ENCODE results near the gene RAPGEF3. TPM values are rescaled to one million over a fixed set of nuclear protein-coding genes. Genes with fewer than 3 reads are reported as not detected.

The RAPGEF3 gene
- total RNA-seq, 1 donor from 2014 or later: 0.56 TPM

GRCh38 chr12:47762850-47763465, 4.3 kb upstream of the RAPGEF3 start:
- intact Hi-C loops (cut with micrococcal nuclease): no loop called here

- intact Hi-C loops (cut with micrococcal nuclease): loop anchor here (2.0 to 5.0 kb wide), 2 partner anchors 14 to 106 kb away; partner anchors contain the start of gene SLC48A1
These were observed 171 bp downstream of the RAPGEF3 start for GRCh38 chr12:47758584-47758833.

- intact Hi-C loops (cut with micrococcal nuclease): loop anchor here (2.0 to 5.0 kb wide), 2 partner anchors 15 to 106 kb away; partner anchors contain the start of gene SLC48A1
These were observed 668 bp downstream of the RAPGEF3 start for GRCh38 chr12:47757840-47758583.

GRCh38 chr12:47757364-47757839, 1.3 kb downstream of the RAPGEF3 start:
- intact Hi-C loops (cut with micrococcal nuclease): loop anchor here (5.0 kb wide), 1 partner anchor 105 kb away; no protein-coding TSS in a partner anchor

- intact Hi-C loops (cut with micrococcal nuclease): loop anchor here (1.0 to 5.0 kb wide), 4 partner anchors 11 to 104 kb away; partner anchors contain the start of gene RPAP3
These were observed 2.8 kb downstream of the RAPGEF3 start for GRCh38 chr12:47755655-47756562.

GRCh38 chr12:47754881-47755280, 3.8 kb downstream of the RAPGEF3 start:
- intact Hi-C loops (cut with micrococcal nuclease): loop anchor here (1.0 to 5.0 kb wide), 4 partner anchors 12 to 103 kb away; partner anchors contain the start of gene RPAP3

- intact Hi-C loops (cut with micrococcal nuclease): loop anchor here (2.0 kb wide), 2 partner anchors 47 to 59 kb away; partner anchors contain the start of gene RPAP3
These were observed 4.6 kb downstream of the RAPGEF3 start for GRCh38 chr12:47754126-47754525.

GRCh38 chr12:47753021-47754001, 5.4 kb downstream of the RAPGEF3 start:
- intact Hi-C loops (cut with micrococcal nuclease): loop anchor here (2.0 kb wide), 2 partner anchors 47 to 59 kb away; partner anchors contain the start of gene RPAP3

- intact Hi-C loops (cut with micrococcal nuclease): no loop called here
These were observed 6.1 kb downstream of the RAPGEF3 start for GRCh38 chr12:47752552-47752951.

- intact Hi-C loops (cut with micrococcal nuclease): no loop called here
These were observed 6.6 kb downstream of the RAPGEF3 start for GRCh38 chr12:47752121-47752520.

- intact Hi-C loops (cut with micrococcal nuclease): no loop called here
These were observed 7.1 kb downstream of the RAPGEF3 start for GRCh38 chr12:47751561-47751960.

- intact Hi-C loops (cut with micrococcal nuclease): no loop called here
These were observed 7.7 kb downstream of the RAPGEF3 start for GRCh38 chr12:47750916-47751470.

- intact Hi-C loops (cut with micrococcal nuclease): no loop called here
These were observed 8.4 kb downstream of the RAPGEF3 start for GRCh38 chr12:47750229-47750798.

- intact Hi-C loops (cut with micrococcal nuclease): no loop called here
These were observed 9.8 kb downstream of the RAPGEF3 start for GRCh38 chr12:47748899-47749298.

GRCh38 chr12:47748507-47748828, 10.2 kb downstream of the RAPGEF3 start:
- intact Hi-C loops (cut with micrococcal nuclease): no loop called here

GRCh38 chr12:47747596-47748506, 10.8 kb downstream of the RAPGEF3 start:
- intact Hi-C loops (cut with micrococcal nuclease): no loop called here

- intact Hi-C loops (cut with micrococcal nuclease): no loop called here
These were observed 11.6 kb downstream of the RAPGEF3 start for GRCh38 chr12:47747126-47747525.

- intact Hi-C loops (cut with micrococcal nuclease): no loop called here
These were observed 12.2 kb downstream of the RAPGEF3 start for GRCh38 chr12:47746523-47746922.

- intact Hi-C loops (cut with micrococcal nuclease): no loop called here
These were observed 12.6 kb downstream of the RAPGEF3 start for GRCh38 chr12:47746073-47746472.
